CD14-positive monocyte (primary cell): ENCODE measurements around the gene GPR39. TPM values are rescaled to one million over a fixed set of nuclear protein-coding genes. Genes with fewer than 3 reads are reported as not detected.

Experiments used
- DNase-seq, 3 donors: peaks; one replicate each; pipeline ENCODE4 v3.0.0-alpha.2; 2011 to 2022
- H2AFZ ChIP-seq: 2 replicates; pipeline ENCODE4 v1.6.0; 2012; ENCODE audit warnings: mild to moderate bottlenecking, low read depth, low read length, inconsistent platforms; ENCODE audit not compliant: insufficient read depth, poor library complexity, severe bottlenecking
- H3K27ac ChIP-seq, 2 donors: 1 replicate in 1 of 2; 2 replicates in 1 of 2; pipeline ENCODE4 v1.5.1; 2012 to 2013; ENCODE audit warnings: low read length in 2 of 2, control low read depth in 1 of 2, inconsistent platforms in 1 of 2, low read depth in 1 of 2, mild to moderate bottlenecking in 1 of 2
- H3K27me3 ChIP-seq, 2 donors: one replicate each; pipeline versions ENCODE4 v1.6.0 to v1.6.1; 2011 to 2013; ENCODE audit warnings: low read length in 2 of 2; ENCODE audit not compliant: control insufficient read depth in 2 of 2, insufficient read depth in 2 of 2
- H3K36me3 ChIP-seq, 2 donors: replicated peaks in 1 of 2; 1 replicate in 1 of 2; 2 replicates in 1 of 2; pipeline versions ENCODE4 v1.5.1 to v1.6.1; 2012 to 2013; ENCODE audit warnings: low read length in 2 of 2, control low read depth in 1 of 2, inconsistent platforms in 1 of 2, mild to moderate bottlenecking in 1 of 2; ENCODE audit not compliant: insufficient read depth in 2 of 2, control insufficient read depth in 1 of 2
- H3K4me1 ChIP-seq, 2 donors: 1 replicate in 1 of 2; 2 replicates in 1 of 2; pipeline versions ENCODE4 v1.5.1 to v1.6.1; 2012 to 2013; ENCODE audit warnings: low read length in 2 of 2, control low read depth in 1 of 2, inconsistent platforms in 1 of 2, mild to moderate bottlenecking in 1 of 2, moderate library complexity in 1 of 2; ENCODE audit not compliant: insufficient read depth in 2 of 2, control insufficient read depth in 1 of 2
- H3K4me2 ChIP-seq: replicated peaks from 2 replicates; pipeline ENCODE3; 2012; ENCODE audit warnings: low read length, moderate library complexity, mild to moderate bottlenecking; ENCODE audit not compliant: poor library complexity, severe bottlenecking; ENCODE audit errors: extremely low read depth
- H3K4me3 ChIP-seq, 3 experiments: fragments of 200-600 bp in 1 of 3; sonication (generic) in 1 of 3; replicated peaks in 1 of 3; 1 replicate in 2 of 3; 2 replicates in 1 of 3; pipeline ENCODE4 v1.5.1; 2011 to 2013; ENCODE audit warnings: low read length in 3 of 3, mild to moderate bottlenecking in 3 of 3, control low read depth in 2 of 3, low read depth in 2 of 3, inconsistent platforms in 1 of 3, moderate library complexity in 1 of 3
- H3K79me2 ChIP-seq: 2 replicates; pipeline ENCODE4 v1.6.0; 2012; ENCODE audit warnings: mild to moderate bottlenecking, control low read depth, inconsistent platforms, low read length, moderate library complexity; ENCODE audit not compliant: insufficient read depth
- H3K9ac ChIP-seq: 2 replicates; pipeline ENCODE4 v1.6.0; 2017; ENCODE audit warnings: low read length, mild to moderate bottlenecking; ENCODE audit not compliant: insufficient read depth, poor library complexity, severe bottlenecking
- H3K9me3 ChIP-seq, 2 donors: replicated peaks in 1 of 2; 1 replicate in 1 of 2; 2 replicates in 1 of 2; pipeline versions ENCODE4 v1.5.1 to v1.6.1; 2012 to 2013; ENCODE audit warnings: low read length in 2 of 2, control low read depth in 1 of 2; ENCODE audit not compliant: control insufficient read depth in 1 of 2, insufficient read depth in 1 of 2
- H4K20me1 ChIP-seq: 2 replicates; pipeline ENCODE4 v1.6.0; 2012; ENCODE audit warnings: mild to moderate bottlenecking, low read length, control low read depth, moderate library complexity; ENCODE audit not compliant: insufficient read depth
- H3K27ac Mint-ChIP-seq, 7 donors: one replicate each; pipeline ENCODE4 v1.8.0; 2020; ENCODE audit warnings: mild to moderate bottlenecking in 7 of 7, mixed read lengths in 7 of 7, moderate library complexity in 6 of 7, inconsistent platforms in 2 of 7
- H3K27me3 Mint-ChIP-seq, 3 donors: one replicate each; pipeline ENCODE4 v1.8.0; 2021 to 2022; ENCODE audit warnings: low read depth in 3 of 3, mild to moderate bottlenecking in 3 of 3, mixed read lengths in 3 of 3, moderate library complexity in 3 of 3, inconsistent platforms in 1 of 3
- H3K36me3 Mint-ChIP-seq, 2 donors: one replicate each; pipeline ENCODE4 v1.8.0; 2020; ENCODE audit warnings: mixed read lengths in 2 of 2, inconsistent platforms in 1 of 2, mild to moderate bottlenecking in 1 of 2
- H3K4me1 Mint-ChIP-seq: one replicate; pipeline ENCODE4 v1.8.0; 2020; ENCODE audit warnings: mild to moderate bottlenecking, mixed read lengths
- H3K4me3 Mint-ChIP-seq, 2 donors: one replicate each; pipeline ENCODE4 v1.8.0; 2020; ENCODE audit warnings: mild to moderate bottlenecking in 2 of 2, mixed read lengths in 2 of 2, moderate library complexity in 1 of 2
- H3K9me3 Mint-ChIP-seq, 7 donors: one replicate each; pipeline ENCODE4 v1.8.0; 2020 to 2022; ENCODE audit warnings: mixed read lengths in 7 of 7, mild to moderate bottlenecking in 6 of 7, moderate library complexity in 6 of 7, inconsistent platforms in 2 of 7
- CTCF ChIP-seq: fragments of 200-600 bp; IDR thresholded peaks from one replicate; pipeline ENCODE4 v1.8.0; 2022; ENCODE audit warnings: antibody characterized with exemption, mild to moderate bottlenecking
- WGBS: methylation state at CpG from one replicate; pipeline ENCODE4 v1.1.5; 2013; ENCODE audit warnings: missing lambda C conversion rate; ENCODE audit not compliant: insufficient coverage; 5-methylcytosine and 5-hydroxymethylcytosine counted together
- intact Hi-C, 2 donors: fragments of 100-400 bp; cut with micrococcal nuclease; formaldehyde crosslinking; loops; one replicate each; pipeline versions ENCODE4 v1.15.0 to v1.15.1; 2023
- polyA plus RNA-seq, 3 donors: library from polyadenylated mRNA; depleted of rRNA in 1 of 3; unstranded in 2 of 3; stranded (reverse) in 1 of 3; fragments of 300-500 nt in 2 of 3; fragments of >200 nt in 1 of 3; fragmentation: Illumina TruSeq in 2 of 3; gene quantifications; 1 replicate in 2 of 3; 2 replicates in 1 of 3; pipeline ENCODE4 v1.2.3, GENCODE V29; 2012 to 2021

The GPR39 gene
- polyA plus RNA-seq, 3 donors, result 0.12 TPM; not detected in 2

GRCh38 chr2:132374151-132374550 is 42.5 kb upstream of the GPR39 start:
- peaks cover 0 to 9% (median 4%) of the 10 kb centered on the region in 3 donors for H3K27me3 Mint-ChIP-seq
- no peak overlapping the region for H3K9ac ChIP-seq

GRCh38 chr2:132374551-132374950 is 42.1 kb upstream of the GPR39 start:
- WGBS, result no CpG with 5 or more reads among the region's 2 CpGs
- Histone ChIP-seq H4K20me1 (no peaks in the 10 kb centered on the region), H3K27me3 (no peaks in the 10 kb centered on the region), H3K9me3 (peaks cover 6 to 7% of the 10 kb centered on the region in 2 donors), H3K4me3 (peak overlapping the region in 1 of 3 experiments; percentile 21), H3K4me1 (peaks cover 39 to 48% of the 10 kb centered on the region in 2 donors), H3K4me2 (peak overlapping the region; percentile 33), H2AFZ (no peak overlapping the region), H3K79me2 (no peaks in the 10 kb centered on the region), H3K27ac (peak overlapping the region in 1 of 2 donors; percentile 68), H3K9ac (no peak overlapping the region), H3K36me3 (no peaks in the 10 kb centered on the region)
- H3K27ac Mint-ChIP-seq, result peak overlapping the region in 6 of 7 donors; percentile 0 to 74 (median 27)
- intact Hi-C loops, result no loop called here
- no peaks in the 10 kb centered on the region for H3K36me3 Mint-ChIP-seq
- peaks cover 2 to 14% (median 9%) of the 10 kb centered on the region in 7 donors for H3K9me3 Mint-ChIP-seq
- DNase-seq, result peak; percentile 6 to 41 (median 33)
- H3K4me1 Mint-ChIP-seq, result peaks cover 39% of the 10 kb centered on the region
- peak overlapping the region in 1 of 2 donors; percentile 9 for H3K4me3 Mint-ChIP-seq
- H3K27me3 Mint-ChIP-seq, result peaks cover 0 to 7% (median 2%) of the 10 kb centered on the region in 3 donors
- TF ChIP-seq CTCF, result no peak

More at GRCh38 chr2:132374151-132374550, 42.5 kb upstream of the GPR39 start:
- Mint-ChIP-seq H3K9me3 (peaks cover 2 to 13% (median 8%) of the 10 kb centered on the region in 7 donors), H3K36me3 (no peaks in the 10 kb centered on the region), H3K27ac (no peak overlapping the region), H3K4me1 (peaks cover 39% of the 10 kb centered on the region), H3K4me3 (no peak overlapping the region)
- H2AFZ ChIP-seq, result no peak overlapping the region
- H3K9me3 ChIP-seq, result peaks cover 5 to 6% of the 10 kb centered on the region in 2 donors
- H3K4me1 ChIP-seq, result peaks cover 39 to 48% of the 10 kb centered on the region in 2 donors
- no peaks in the 10 kb centered on the region for H3K79me2 ChIP-seq
- intact Hi-C loops, result no loop called here
- H3K4me2 ChIP-seq, result no peak overlapping the region
- DNase-seq, result no peak
- TF ChIP-seq CTCF, result no peak
- no peaks in the 10 kb centered on the region for H3K36me3 ChIP-seq
- H3K4me3 ChIP-seq, result no peak overlapping the region
- H3K27ac ChIP-seq, result peak overlapping the region in 1 of 2 donors; percentile 68
- H3K27me3 ChIP-seq, result peaks cover 0 to under 1% of the 10 kb centered on the region in 2 donors
- no peaks in the 10 kb centered on the region for H4K20me1 ChIP-seq
